T-helper 2 cell (primary cell): ENCODE results near the gene PLK3.
"Not testable (repeated sequence)": the region's sequence is repeated elsewhere in the genome, so short reads cannot be mapped to it uniquely, and the experiment has no call there.

ENCODE experiments used
- DNase-seq, 5 experiments: peaks; one replicate each; pipeline versions ENCODE4 v3.0.0 to v3.0.0-alpha.2; 2012 to 2022

Gene PLK3

GRCh38 chr1:44787506-44787905 lies 12.7 kb upstream of the PLK3 start:
- no peak for DNase-seq

DNA sequence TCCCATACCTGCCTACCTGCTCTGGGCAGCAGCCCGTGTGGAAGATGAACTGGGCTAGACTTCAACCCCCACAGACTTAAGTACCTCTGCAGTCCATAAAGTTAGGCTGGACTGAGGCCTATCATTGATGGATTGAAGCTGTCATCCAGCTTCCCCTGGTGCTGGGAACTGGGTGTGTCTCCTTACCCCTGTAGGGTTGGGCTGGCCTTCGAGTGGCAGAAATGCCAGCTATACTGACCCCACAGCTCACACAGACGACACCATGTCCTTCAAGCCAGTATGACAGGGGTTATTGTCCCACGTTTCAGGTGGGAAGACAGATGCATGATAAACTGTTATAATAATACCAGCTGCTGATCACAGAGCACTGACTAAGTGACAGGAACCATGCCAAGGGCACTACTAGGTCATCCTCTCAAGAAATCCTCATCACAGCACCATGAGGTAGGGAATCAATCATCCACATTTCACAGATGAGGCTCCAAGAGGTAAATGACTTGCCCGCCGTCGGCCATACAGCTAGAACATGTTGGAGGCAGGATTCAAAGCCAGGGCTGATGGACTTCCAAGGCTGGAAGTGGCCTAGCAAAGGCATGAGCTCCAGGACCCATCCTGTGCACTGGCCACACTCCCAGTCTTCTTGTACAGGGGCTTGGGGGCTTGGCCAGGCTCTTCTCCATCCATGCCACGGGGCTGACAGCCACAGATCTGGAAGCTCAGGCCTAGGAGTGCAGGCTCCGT lies 11.9 kb upstream of the PLK3 start, which contains the start of gene BEST4:
BEST4 (minus strand) TSS at position 51 of the 741 bp plus-strand sequence. CDS start 465 bp downstream, outside the sequence.
- DNase-seq: no peak

DNA sequence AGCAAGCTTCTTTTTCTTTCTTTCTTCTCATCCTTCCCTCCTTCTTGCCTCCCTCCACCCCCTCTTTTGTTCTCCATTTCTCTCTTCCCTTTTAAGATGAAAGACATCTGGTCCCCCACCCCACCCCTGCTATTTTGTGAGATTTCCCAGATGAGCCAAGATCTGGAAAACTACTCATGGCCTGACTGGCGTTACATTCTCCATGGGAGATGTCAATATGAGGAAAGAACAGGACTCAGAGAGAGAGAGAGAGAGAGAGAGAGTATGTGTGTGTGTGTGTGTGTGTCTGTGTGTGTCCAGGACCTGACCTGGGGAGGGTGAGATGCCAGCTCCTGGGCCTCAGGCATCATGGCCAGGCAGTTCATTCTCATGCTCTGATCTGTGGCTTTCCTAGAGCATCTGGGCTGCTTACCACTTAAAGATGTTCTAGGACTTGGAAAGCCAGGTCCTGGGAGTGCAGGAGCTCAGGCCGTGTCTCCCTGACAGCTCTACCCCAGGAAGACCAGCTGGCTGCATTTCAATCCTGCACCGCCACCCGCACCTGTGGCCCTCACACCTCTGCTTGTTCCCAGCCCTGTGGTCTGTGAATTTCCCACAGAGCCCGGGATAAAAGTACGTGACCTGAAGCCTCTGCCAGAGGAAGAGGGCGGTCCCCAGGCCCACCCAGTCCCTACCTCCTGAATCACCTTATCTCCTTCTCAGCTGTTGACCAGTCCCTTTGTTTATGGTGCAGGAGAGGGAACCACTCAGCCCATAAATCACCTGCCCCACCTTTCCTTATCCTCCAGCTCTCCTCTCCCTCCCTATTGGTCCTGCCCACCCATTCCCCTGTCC lies 9.0 kb upstream of the PLK3 start:
- DNase-seq: no peak

DNA sequence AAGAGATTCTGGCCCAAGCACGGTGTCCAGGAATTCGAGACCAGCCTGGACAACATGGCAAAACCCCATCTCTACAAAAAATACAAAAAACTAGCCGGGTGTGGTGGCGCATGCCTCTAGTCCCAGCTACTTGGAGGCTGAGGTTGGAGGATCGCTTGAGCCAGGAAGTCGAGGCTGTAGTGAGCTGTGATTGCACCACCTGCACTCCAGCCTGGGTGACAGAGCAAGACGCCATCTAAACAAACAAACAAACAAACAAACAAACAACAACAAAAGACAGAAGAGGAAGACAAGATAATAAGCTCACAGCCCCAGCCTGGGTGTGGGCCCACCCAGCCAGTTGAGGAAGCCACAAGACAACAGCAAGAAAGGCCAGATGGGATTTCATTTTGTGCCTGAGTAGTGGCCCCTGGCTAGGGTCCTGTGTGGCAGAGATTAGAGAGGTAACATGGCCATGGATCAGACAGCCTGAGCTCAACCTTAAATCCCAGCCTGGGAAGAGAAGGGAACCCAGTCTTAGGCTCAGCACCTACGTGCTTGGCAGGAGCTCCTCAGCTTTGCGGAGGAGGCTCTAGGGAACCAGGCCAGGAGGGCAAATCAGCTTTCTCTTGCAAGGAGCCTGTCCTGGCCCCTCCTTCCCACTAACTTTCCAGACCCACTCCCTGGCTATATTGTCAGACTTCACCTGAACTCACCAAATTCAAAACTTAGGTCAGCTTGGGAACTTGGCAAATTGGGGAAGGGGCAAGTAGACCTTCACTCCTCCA lies 7.3 kb upstream of the PLK3 start:
- no peak for DNase-seq

- not testable (repeated sequence) for DNase-seq
Measured at GRCh38 chr1:44797886-44798285, 2.3 kb upstream of the PLK3 start.

DNA sequence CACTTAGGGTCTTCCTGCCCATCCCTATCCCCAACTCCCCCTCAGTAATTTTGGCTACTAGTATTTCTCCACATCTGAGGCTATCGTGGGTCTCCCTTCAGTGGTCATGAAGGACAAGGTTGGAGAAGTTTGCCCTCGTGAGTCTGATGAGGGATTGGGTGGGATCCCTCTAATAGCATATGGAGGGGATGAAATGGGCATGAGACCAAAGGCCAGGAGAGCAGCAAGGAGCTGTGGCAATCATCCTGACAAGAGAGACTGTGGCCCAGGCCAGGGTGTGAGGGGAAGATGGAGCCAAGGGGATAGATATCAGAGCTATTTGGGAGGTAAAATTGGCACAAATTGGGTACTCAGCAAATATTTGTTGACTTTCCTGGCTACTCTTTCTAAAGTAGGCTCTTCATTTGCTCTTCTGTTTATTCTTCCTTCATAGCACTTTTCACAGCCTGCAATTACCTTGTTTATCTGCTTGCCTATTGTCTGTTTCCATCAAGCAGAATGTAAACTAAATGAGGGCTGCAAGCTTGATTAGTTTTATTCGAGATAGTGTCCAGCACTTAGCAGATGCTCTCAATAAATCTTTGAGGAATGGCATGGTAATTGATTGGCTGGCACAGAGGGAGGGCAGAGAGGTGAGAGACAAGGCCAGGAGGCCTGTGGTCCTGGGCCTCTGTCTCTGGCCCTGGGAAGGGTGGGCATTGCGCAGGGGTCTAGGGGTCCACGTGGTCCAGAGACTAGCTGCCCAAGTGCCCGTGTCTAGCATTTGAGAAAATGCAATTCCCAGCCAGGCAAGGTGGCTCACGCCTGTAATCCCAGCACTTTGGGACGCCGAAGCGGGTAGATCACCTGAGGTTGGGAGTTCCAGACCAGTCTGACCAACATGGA lies 1.5 kb upstream of the PLK3 start:
- DNase-seq: no peak

DNA sequence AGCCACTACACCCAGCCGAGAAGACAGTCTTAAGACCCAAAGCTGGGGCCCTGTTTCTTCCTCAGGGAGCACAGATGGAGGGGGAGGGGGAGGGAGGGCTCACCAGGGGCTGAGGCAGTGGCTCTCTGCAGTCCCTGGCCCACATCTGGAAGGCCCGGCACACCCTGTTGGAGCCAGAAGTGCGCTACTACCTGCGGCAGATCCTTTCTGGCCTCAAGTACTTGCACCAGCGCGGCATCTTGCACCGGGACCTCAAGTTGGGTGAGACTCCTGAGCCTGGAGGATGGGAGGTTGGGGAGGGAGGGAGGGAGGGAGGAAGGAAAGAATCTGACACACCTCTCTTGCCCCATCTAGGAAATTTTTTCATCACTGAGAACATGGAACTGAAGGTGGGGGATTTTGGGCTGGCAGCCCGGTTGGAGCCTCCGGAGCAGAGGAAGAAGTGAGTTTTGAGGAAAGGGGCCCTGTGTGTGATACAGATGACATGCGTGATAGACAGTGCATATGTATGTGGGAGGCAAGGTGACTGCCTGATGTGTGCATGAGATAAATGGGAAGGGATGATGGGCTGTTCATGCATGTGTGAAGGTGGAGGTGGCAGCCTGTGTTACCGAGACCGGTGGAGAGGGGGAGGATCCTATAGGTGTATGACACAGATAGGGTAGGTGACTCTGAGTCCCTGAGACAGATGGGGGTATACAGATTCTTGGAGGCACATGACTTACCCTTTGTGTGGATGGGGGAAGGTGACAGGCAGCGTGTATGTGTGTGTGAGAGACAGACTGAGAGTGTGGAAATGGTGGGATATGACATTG lies 1.5 kb downstream of the PLK3 start:
- peak in 2 of 5 experiments; percentile 52 to 56 for DNase-seq

GRCh38 chr1:44802306-44803061 lies 2.3 kb downstream of the PLK3 start:
- peak in 1 of 5 experiments; percentile 56 for DNase-seq

GRCh38 chr1:44803062-44803311 lies 2.8 kb downstream of the PLK3 start:
- DNase-seq: no peak

DNA sequence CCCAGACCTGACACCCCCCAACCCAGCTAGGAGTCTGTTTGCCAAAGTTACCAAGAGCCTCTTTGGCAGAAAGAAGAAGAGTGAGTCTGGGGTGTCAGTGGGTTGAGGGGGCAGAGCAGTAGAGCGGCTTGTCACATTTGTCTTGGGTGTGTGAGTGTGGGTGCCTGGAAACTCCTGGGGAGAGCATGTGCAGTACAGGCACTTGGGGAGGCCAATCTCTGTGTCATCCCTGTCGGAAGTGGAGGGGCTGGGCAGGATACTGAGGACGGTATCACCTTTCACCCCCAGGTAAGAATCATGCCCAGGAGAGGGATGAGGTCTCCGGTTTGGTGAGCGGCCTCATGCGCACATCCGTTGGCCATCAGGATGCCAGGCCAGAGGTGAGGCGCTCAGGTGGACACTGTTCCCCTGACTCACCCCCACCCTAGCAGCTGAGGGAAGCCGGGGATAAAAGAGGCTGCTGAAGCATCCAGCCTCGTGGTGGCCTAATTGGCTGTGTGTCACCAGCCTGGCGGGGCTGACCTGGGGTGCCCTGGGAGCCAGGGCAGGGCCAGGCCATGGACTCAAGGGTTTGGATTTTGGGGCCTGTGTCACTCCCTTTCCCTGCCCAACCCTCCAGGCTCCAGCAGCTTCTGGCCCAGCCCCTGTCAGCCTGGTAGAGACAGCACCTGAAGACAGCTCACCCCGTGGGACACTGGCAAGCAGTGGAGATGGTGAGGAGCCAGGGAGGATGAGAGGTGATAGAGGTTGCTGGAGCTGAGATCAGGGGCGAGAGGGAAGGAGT lies 3.3 kb downstream of the PLK3 start:
- no peak for DNase-seq

GRCh38 chr1:44805311-44806024 lies 5.3 kb downstream of the PLK3 start:
- DNase-seq: peak in 1 of 5 experiments; percentile 27

DNA sequence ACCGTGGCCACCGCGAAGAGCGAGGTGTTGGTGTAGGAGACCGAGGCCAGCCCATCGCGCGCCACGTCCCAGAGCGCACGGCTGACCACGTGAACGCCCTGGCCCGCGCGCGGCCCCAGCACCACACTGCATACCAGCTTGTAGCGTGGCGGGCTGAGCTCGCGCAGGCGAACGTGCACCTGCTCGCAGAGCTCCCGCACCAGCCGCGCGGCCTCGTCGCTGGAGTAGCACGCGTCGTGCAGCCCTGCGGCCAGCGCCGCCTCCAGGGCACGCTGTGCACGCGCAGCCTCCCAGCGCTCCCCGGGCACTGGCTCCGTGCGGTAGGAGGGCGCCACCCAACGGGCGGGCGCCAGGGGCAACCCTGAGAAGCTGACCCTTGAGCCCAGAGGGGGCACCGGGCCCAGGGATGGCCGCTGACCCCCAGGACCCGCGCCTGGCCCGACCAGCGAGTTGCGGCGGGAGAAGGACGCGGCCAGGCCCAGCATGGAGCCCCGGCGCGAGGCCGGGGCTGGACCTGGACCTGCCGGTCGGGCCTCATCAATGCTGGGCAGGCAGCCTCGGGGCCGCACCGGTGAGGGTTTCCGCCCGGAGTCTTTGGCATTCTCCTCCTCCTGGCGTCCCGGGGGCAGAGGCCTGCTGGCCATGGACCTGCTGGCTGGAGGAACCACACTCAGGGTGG lies 6.0 kb downstream of the PLK3 start:
- peak in 1 of 5 experiments; percentile 29 for DNase-seq

GRCh38 chr1:44806704-44807363 lies 6.7 kb downstream of the PLK3 start, which contains the start of gene DYNLT4:
Gene DYNLT4, minus strand, starts transcription at chr1:44807351. Its CDS starts 683 bp downstream, at chr1:44806668.
- DNase-seq: no peak

- peak; percentile 68 to 95 (median 85) for DNase-seq
Measured at GRCh38 chr1:44807364-44808062, 7.3 kb downstream of the PLK3 start.

DNA sequence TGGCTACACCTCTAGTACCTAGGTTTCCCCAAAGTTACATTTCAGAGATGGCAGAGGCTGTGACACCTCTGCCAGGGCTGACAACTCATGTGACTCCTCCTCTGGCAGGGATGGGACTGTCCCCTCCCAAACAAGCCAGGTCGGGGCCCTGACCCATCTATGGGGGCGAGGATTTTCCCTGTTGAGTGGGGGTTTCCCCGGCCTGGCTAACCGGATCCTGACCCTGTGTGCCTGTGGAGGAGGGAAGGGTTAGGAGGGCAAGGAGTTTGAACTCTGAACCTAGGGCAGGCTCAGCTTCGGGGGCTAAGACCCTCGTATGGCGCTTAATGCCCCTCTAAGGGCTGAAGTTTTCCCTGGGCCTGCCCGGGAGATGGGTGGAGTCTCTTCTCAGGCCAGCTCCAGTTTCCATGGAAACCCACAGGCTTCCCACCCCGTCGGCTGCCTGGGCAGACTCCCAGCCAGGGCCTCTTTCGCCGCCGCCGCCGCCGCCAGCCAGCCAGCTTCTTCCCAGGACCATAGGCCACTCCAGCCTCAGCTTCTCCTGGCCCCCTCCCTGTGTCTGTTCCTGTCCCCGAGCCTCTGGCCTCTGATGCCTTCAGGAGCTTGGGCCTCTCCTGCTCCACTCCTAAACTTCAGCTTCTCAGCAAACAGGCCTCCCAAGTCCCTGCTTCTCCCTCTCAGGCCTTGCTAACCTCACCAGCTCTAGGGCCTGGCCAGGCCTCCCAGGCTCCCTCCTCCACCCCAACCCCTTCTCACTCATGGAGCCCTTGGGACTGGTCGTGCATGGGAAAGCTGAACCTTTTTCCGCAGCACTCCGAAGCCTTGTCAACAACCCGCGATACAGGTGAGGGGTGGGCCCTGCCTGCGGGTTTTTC lies 8.1 kb downstream of the PLK3 start, which contains the start of gene BTBD19:
BTBD19 (plus strand) TSS at position 461 of the 875 bp plus-strand sequence; CDS start at position 759, 298 bp downstream.
- peak in 4 of 5 experiments; percentile 35 to 72 (median 52) for DNase-seq
